Measurements from ENCODE around the gene TMEM158.

TMEM158 gene

GRCh38 chr3:45227946-45228345, 1.9 kb upstream of the TMEM158 start:
- no peak for ATAC-seq
- no peak for TF ChIP-seq PPARA (CRISPR knock-in tag; IDR thresholded peaks at IDR 0.05; ENCODE audit: borderline replicate concordance)
- TF ChIP-seq ZNF8 (CRISPR knock-in tag; IDR thresholded peaks at IDR 0.05): no peak
- TF ChIP-seq GLIS3 (CRISPR knock-in tag; IDR thresholded peaks at IDR 0.05): no peak
- no peak for TF ChIP-seq ARNTL (CRISPR knock-in tag; IDR thresholded peaks at IDR 0.05; ENCODE audit: borderline replicate concordance, low read depth)
- TF ChIP-seq CSRNP3 (CRISPR knock-in tag; IDR thresholded peaks at IDR 0.05): no peak
- TF ChIP-seq CSDC2 (CRISPR knock-in tag; IDR thresholded peaks at IDR 0.05): no peak
- TF ChIP-seq OSR1 (CRISPR knock-in tag; IDR thresholded peaks at IDR 0.05): no peak
- no peak for TF ChIP-seq ESRRG (CRISPR knock-in tag; IDR thresholded peaks at IDR 0.05)
- no peak for TF ChIP-seq CREB5 (CRISPR knock-in tag; IDR thresholded peaks at IDR 0.05; ENCODE audit: low read depth)
- TF ChIP-seq ZFP3 (CRISPR knock-in tag; IDR thresholded peaks at IDR 0.05): no peak
- TF ChIP-seq ZNF70 (CRISPR knock-in tag; IDR thresholded peaks at IDR 0.05): no peak
- no peak for TF ChIP-seq TCF4 (CRISPR knock-in tag; IDR thresholded peaks at IDR 0.05; ENCODE audit: borderline replicate concordance)

DNA sequence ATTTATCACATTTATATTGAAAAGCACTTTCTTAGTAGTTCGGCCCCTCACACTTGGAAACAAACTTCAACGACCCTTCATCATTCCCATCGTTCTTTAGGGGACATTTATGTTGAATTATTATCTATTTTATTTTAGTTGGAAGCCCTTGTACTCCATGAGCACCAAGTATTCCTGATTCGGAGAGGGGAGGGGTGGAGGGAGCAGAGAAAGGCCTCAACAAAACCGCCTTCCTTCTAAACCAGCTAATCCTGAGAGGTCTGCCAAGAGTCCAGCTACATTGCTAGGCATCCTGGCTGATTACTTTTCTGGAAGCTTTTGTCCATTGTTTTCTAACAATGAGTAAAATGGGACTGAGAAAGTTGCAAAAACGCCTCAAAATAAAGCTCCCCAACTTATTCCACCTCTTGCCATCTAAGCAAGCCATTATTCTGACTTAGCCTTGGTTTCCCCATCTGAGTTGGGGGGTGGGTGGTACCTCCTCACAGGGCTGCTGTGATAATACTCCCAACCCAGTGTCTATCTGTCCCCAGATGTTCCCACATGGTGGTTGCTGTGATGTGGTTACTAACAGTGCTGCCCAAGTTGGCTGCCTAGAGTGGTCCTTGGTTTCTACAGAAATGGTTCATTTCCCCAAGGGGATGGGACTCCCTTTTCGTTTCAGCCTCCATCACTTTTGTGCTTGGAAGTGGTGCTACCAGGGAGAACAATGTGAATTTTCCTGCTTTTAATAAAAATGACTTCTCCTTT, 1.2 kb upstream of the TMEM158 start:
- TF ChIP-seq ZNF565 (CRISPR knock-in tag; conservative IDR thresholded peaks at IDR 0.05; ENCODE audit: low read depth) (no peak), RARB (CRISPR knock-in tag; IDR thresholded peaks at IDR 0.05) (no peak), GLIS3 (CRISPR knock-in tag; IDR thresholded peaks at IDR 0.05) (no peak), TOX (CRISPR knock-in tag; IDR thresholded peaks at IDR 0.05; ENCODE audit: borderline replicate concordance) (no peak), ZNF8 (CRISPR knock-in tag; IDR thresholded peaks at IDR 0.05) (no peak), TCF4 (CRISPR knock-in tag; IDR thresholded peaks at IDR 0.05; ENCODE audit: borderline replicate concordance) (no peak), CREB5 (CRISPR knock-in tag; IDR thresholded peaks at IDR 0.05; ENCODE audit: low read depth) (no peak), PPARA (CRISPR knock-in tag; IDR thresholded peaks at IDR 0.05; ENCODE audit: borderline replicate concordance) (no peak), CSDC2 (CRISPR knock-in tag; IDR thresholded peaks at IDR 0.05) (no peak), ZNF70 (CRISPR knock-in tag; IDR thresholded peaks at IDR 0.05) (no peak), ZFP30 (CRISPR knock-in tag; IDR thresholded peaks at IDR 0.05) (no peak), CSRNP3 (CRISPR knock-in tag; IDR thresholded peaks at IDR 0.05) (no peak), ZC3H10 (CRISPR knock-in tag; IDR thresholded peaks at IDR 0.05) (no peak)
- TF ChIP-seq, protein P1, sequence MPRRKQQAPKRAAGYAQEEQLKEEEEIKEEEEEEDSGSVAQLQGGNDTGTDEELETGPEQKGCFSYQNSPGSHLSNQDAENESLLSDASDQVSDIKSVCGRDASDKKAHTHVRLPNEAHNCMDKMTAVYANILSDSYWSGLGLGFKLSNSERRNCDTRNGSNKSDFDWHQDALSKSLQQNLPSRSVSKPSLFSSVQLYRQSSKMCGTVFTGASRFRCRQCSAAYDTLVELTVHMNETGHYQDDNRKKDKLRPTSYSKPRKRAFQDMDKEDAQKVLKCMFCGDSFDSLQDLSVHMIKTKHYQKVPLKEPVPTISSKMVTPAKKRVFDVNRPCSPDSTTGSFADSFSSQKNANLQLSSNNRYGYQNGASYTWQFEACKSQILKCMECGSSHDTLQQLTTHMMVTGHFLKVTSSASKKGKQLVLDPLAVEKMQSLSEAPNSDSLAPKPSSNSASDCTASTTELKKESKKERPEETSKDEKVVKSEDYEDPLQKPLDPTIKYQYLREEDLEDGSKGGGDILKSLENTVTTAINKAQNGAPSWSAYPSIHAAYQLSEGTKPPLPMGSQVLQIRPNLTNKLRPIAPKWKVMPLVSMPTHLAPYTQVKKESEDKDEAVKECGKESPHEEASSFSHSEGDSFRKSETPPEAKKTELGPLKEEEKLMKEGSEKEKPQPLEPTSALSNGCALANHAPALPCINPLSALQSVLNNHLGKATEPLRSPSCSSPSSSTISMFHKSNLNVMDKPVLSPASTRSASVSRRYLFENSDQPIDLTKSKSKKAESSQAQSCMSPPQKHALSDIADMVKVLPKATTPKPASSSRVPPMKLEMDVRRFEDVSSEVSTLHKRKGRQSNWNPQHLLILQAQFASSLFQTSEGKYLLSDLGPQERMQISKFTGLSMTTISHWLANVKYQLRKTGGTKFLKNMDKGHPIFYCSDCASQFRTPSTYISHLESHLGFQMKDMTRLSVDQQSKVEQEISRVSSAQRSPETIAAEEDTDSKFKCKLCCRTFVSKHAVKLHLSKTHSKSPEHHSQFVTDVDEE (CRISPR knock-in tag; IDR thresholded peaks at IDR 0.05): no peak
- TF ChIP-seq, protein P2, sequence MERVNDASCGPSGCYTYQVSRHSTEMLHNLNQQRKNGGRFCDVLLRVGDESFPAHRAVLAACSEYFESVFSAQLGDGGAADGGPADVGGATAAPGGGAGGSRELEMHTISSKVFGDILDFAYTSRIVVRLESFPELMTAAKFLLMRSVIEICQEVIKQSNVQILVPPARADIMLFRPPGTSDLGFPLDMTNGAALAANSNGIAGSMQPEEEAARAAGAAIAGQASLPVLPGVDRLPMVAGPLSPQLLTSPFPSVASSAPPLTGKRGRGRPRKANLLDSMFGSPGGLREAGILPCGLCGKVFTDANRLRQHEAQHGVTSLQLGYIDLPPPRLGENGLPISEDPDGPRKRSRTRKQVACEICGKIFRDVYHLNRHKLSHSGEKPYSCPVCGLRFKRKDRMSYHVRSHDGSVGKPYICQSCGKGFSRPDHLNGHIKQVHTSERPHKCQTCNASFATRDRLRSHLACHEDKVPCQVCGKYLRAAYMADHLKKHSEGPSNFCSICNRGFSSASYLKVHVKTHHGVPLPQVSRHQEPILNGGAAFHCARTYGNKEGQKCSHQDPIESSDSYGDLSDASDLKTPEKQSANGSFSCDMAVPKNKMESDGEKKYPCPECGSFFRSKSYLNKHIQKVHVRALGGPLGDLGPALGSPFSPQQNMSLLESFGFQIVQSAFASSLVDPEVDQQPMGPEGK (CRISPR knock-in tag; IDR thresholded peaks at IDR 0.05; ENCODE audit: borderline replicate concordance): no peak
- ATAC-seq: no peak

Data from SK-N-SH treated with all-trans-retinoic acid at 6 μM for 48 hours (cell line).